Measurements from ENCODE around the gene PROCA1.

PROCA1 gene

DNA sequence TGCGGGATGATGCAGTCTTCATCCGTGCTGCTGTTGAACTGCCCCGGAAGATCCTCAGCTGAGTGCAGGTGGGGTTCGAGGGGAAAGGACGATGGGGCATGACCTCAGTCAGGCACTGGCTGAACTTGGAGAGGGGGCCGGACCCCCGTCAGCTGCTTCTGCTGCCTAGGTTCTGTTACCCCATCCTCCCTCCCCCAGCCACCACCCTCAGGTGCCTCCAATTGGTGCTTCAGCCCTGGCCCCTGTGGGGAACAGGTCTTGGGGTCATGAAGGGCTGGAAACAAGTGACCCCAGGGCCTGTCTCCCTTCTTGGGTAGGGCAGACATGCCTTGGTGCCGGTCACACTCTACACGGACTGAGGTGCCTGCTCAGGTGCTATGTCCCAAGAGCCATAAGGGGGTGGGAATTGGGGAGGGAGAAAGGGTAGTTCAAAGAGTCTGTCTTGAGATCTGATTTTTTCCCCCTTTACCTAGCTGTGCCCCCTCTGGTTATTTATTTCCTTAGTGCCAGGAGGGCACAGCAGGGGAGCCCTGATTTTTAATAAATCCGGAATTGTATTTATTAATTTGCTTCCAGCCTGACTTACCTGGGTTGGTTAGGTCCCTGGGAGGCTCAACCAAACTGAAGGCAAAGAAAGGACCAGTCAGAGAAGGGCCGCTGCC is 38.0 kb upstream of the PROCA1 start:
- Histone ChIP-seq H3K9ac (no peak overlapping the region), H3K36me3 (ENCODE audit: control insufficient read depth, insufficient read depth, low read length) (no peaks in the 10 kb centered on the region), H3K27ac (peak overlapping the region; percentile 0), H2AFZ (no peak overlapping the region), H3K9me3 (ENCODE audit: control insufficient read depth, low read length) (no peaks in the 10 kb centered on the region), H3K27me3 (ENCODE audit: control insufficient read depth, insufficient read depth, low read length) (no peaks in the 10 kb centered on the region), H3K4me1 (peaks cover 23% of the 10 kb centered on the region), H3K79me2 (peaks cover 3% of the 10 kb centered on the region), H3K4me3 (ENCODE audit: low read depth, low read length) (no peak overlapping the region), H3K4me2 (ENCODE audit: low read length) (no peak overlapping the region)
- no peak for TF ChIP-seq CTCF (IDR thresholded peaks at IDR 0.05)

- Histone ChIP-seq H3K9me3 (ENCODE audit: control insufficient read depth, low read length) (no peaks in the 10 kb centered on the region), H3K4me1 (peaks cover 23% of the 10 kb centered on the region), H3K27me3 (ENCODE audit: control insufficient read depth, insufficient read depth, low read length) (no peaks in the 10 kb centered on the region), H3K4me2 (ENCODE audit: low read length) (no peak overlapping the region), H3K27ac (no peak overlapping the region), H3K4me3 (ENCODE audit: low read depth, low read length) (no peak overlapping the region), H3K36me3 (ENCODE audit: control insufficient read depth, insufficient read depth, low read length) (no peaks in the 10 kb centered on the region), H3K79me2 (peaks cover 3% of the 10 kb centered on the region), H3K9ac (no peak overlapping the region), H2AFZ (no peak overlapping the region)
- TF ChIP-seq CTCF (IDR thresholded peaks at IDR 0.05), result no peak
Observed at GRCh38 chr17:28748852-28749515, 37.3 kb upstream of the PROCA1 start.

- Histone ChIP-seq H3K4me3 (ENCODE audit: low read depth, low read length) (no peak overlapping the region), H3K36me3 (ENCODE audit: control insufficient read depth, insufficient read depth, low read length) (no peaks in the 10 kb centered on the region), H3K9ac (no peak overlapping the region)
Observed at GRCh38 chr17:28747801-28748750, 36.4 kb upstream of the PROCA1 start.

GRCh38 chr17:28747051-28747691 is 35.5 kb upstream of the PROCA1 start:
- no peak overlapping the region for H3K4me2 ChIP-seq (ENCODE audit: low read length)
- no peak overlapping the region for H3K4me3 ChIP-seq (ENCODE audit: low read depth, low read length)
- no peak for TF ChIP-seq CTCF (IDR thresholded peaks at IDR 0.05)
- peak overlapping the region; percentile 70 for H3K27ac ChIP-seq
- no peak overlapping the region for H3K9ac ChIP-seq
- no peak overlapping the region for H2AFZ ChIP-seq
- no peaks in the 10 kb centered on the region for H3K27me3 ChIP-seq (ENCODE audit: control insufficient read depth, insufficient read depth, low read length)
- no peaks in the 10 kb centered on the region for H3K9me3 ChIP-seq (ENCODE audit: control insufficient read depth, low read length)
- H3K79me2 ChIP-seq, result peaks cover 3% of the 10 kb centered on the region
- peaks cover 23% of the 10 kb centered on the region for H3K4me1 ChIP-seq
- H3K36me3 ChIP-seq (ENCODE audit: control insufficient read depth, insufficient read depth, low read length), result no peaks in the 10 kb centered on the region

More at GRCh38 chr17:28747801-28748750, 36.4 kb upstream of the PROCA1 start:
- Histone ChIP-seq H3K27me3 (ENCODE audit: control insufficient read depth, insufficient read depth, low read length) (no peaks in the 10 kb centered on the region), H3K4me1 (peaks cover 23% of the 10 kb centered on the region), H2AFZ (no peak overlapping the region), H3K9me3 (ENCODE audit: control insufficient read depth, low read length) (no peaks in the 10 kb centered on the region), H3K27ac (peak overlapping the region; percentile 70), H3K4me2 (ENCODE audit: low read length) (no peak overlapping the region), H3K79me2 (peaks cover 3% of the 10 kb centered on the region)
- TF ChIP-seq CTCF (IDR thresholded peaks at IDR 0.05), result no peak
